ENCODE data around the gene TUSC2.

GRCh38 chr3:50325497-50326181, 2.4 kb downstream of the TUSC2 start:
- TF ChIP-seq, protein P1, sequence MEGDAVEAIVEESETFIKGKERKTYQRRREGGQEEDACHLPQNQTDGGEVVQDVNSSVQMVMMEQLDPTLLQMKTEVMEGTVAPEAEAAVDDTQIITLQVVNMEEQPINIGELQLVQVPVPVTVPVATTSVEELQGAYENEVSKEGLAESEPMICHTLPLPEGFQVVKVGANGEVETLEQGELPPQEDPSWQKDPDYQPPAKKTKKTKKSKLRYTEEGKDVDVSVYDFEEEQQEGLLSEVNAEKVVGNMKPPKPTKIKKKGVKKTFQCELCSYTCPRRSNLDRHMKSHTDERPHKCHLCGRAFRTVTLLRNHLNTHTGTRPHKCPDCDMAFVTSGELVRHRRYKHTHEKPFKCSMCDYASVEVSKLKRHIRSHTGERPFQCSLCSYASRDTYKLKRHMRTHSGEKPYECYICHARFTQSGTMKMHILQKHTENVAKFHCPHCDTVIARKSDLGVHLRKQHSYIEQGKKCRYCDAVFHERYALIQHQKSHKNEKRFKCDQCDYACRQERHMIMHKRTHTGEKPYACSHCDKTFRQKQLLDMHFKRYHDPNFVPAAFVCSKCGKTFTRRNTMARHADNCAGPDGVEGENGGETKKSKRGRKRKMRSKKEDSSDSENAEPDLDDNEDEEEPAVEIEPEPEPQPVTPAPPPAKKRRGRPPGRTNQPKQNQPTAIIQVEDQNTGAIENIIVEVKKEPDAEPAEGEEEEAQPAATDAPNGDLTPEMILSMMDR (IDR thresholded peaks at IDR 0.05), result no peak
- no peak for TF ChIP-seq ZFX (IDR thresholded peaks at IDR 0.05; ENCODE audit: borderline replicate concordance)
